GM19351 (cell line): ENCODE results near the gene LRCH4.
A peak's percentile ranks its signal among the peaks of the same experiment; 100 is the strongest.

Experiments
- ATAC-seq: cut with Tn5 transposase; IDR thresholded peaks from one replicate; pipeline ENCODE4 v1.9.1; 2021; ENCODE audit warnings: mild to moderate bottlenecking, moderate library complexity; ENCODE audit not compliant: unreplicated experiment

LRCH4 gene

DNA sequence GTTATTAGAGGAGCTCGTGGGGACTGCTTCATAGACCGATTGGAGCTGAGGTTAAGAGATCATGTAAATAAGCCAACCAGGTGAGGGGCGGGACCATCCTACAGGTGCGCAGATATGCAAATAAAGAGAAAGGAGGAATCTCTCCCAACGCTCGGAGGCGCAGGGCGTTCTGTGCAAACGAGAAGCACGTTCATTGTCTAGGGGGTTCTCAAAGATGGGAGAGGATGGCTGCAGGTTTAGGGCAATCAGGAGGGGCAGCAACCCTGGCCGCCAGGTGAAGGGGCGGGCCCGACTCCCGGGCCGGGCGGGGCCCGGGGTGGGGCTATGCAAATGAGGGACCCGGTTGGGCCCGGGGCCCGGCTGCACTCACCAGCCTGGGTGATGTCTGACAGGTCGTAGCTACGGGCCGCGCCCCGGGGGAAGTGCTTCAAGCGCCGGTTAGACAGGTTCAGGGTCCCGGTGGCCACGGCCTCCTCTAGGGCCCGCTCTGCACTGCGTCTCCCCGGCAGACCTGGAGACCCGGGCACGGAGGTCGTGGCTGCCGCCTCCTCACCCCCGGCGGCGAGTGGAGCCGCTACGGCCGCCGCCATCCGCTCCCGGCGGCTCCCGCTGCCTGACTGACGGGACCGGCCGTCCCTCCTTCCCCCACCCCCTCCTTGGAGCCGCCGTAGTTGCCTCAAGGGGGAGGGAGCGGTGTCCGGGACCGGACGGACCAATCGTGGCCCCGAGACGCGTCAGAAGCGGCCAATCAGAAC is at the start of gene LRCH4:
Gene LRCH4, minus strand, starts transcription at position 619 of the 755 bp plus-strand sequence. Its CDS starts 29 bp downstream, at position 590.
- peak; percentile 20 for ATAC-seq

- peak; percentile 69 for ATAC-seq
These were observed 47.2 kb upstream of the LRCH4 start for GRCh38 chr7:100632951-100633717.

- no peak for ATAC-seq
These were observed 44.1 kb upstream of the LRCH4 start for GRCh38 chr7:100630066-100630465.

GRCh38 chr7:100629117-100629716 is 43.3 kb upstream of the LRCH4 start:
- no peak for ATAC-seq

GRCh38 chr7:100627238-100627549 is 41.3 kb upstream of the LRCH4 start:
- ATAC-seq: no peak

GRCh38 chr7:100626530-100627237 is 40.8 kb upstream of the LRCH4 start:
- ATAC-seq: peak; percentile 81

- ATAC-seq: no peak
These were observed 40.1 kb upstream of the LRCH4 start for GRCh38 chr7:100626055-100626454.

- no peak for ATAC-seq
These were observed 38.3 kb upstream of the LRCH4 start for GRCh38 chr7:100623951-100624824.

DNA sequence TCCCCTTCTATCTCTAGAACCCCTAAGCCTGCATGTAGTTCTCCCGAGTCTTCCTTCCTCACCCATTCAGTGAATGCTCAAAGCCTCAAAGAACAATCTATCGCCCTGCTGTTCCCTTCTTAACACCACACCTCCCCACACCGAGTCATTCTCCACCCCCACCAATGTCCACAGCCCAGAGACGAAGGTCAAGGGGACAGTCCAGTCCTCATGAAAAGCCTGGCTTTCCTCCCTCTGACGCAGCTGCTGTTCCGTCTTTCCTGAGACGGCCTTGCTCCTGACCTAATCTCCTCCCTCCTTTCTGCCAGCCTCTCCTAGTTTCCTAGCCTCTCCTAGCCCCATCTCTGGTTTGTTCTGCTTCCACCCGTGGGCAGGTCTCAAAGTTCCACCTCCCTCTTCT is 35.6 kb upstream of the LRCH4 start:
- no peak for ATAC-seq

- no peak for ATAC-seq
These were observed 34.9 kb upstream of the LRCH4 start for GRCh38 chr7:100620804-100621203.

DNA sequence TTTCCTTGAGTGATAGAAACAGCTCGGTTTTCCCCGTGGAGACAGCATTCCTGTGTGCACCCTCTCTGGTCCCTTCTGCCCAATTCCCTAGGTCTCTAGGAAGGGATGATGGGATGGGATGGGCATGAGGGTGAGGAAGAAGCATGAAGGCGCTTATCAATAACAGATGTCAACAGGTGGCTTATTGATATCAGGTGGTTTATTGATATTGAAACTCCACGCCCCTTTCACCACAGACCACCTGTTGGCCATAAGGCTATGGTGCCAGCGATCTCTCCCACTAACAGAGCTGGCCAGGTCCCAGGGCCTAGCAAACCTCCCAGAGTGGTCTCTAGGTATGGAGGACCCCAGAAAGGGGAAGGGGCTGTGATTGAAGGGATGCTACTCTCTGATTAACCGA is 34.3 kb upstream of the LRCH4 start:
- no peak for ATAC-seq

GRCh38 chr7:100614308-100614861 is 28.5 kb upstream of the LRCH4 start:
- no peak for ATAC-seq

DNA sequence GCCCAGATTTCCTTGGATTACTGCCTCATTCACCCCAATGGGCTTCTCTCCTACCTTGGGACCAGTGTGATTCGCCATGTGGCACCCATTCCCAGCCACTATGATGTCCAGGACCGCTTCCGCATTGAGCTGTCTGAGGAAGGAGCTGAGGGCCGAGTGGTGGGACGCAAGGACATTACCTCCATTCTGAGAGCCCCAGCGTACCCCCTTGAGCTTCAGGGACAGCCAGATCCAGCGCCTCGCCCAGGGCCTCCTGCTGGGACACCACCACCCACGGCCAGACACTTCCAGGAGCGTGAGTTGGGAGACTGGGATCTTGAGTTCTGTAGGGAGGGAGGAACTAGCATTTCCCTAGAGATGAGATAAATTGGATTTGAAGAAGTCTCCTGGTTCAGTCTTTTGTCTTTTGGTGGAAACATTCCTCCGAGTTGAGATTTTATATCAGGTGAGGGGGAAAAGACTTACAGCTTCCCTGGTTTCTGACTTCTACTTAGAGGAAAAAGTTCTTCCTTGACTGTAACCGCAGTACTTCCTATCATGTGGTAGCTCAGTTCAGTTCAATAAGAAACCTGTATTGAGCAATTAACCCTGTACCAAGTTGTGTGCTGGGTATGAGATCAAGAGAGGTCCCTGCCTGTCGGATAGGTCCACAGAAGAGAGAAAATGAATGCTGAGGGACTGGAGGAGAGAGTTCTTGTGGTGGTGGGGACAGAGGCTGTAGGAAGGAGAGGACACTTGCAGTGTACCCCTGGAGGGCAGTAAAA is 27.7 kb upstream of the LRCH4 start:
- no peak for ATAC-seq

DNA sequence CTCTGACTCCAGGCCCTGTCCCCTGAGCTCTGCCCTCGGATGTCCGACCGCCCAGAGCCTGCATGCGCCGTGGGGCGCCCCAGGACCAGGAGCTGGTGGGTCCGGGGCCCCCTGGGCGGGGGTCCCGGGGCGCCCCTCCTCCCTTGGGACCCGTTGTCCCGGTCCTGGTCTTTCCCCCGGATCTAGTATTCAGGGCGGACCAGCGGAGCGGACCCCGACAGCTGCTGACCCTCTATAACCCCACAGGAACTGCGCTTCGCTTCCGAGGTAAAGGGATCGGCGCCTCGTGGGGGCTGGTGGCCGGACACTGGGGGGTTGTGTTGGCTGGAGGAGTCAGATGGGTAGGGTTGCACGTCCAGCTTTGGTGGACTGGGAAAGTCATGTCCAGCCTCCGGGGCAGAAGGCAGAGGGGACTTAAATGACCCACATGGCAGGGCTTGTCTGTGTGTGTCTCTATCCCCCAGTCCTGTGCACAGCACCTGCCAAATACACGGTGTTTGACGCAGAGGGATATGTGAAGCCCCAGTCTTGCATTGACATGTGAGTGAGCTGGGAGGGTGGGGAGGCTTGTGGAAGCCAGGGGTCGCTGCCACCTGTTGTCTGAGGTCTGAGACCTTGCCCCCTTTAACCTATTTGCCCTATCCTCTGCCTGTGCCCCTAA is 26.9 kb upstream of the LRCH4 start:
- ATAC-seq: peak; percentile 7

DNA sequence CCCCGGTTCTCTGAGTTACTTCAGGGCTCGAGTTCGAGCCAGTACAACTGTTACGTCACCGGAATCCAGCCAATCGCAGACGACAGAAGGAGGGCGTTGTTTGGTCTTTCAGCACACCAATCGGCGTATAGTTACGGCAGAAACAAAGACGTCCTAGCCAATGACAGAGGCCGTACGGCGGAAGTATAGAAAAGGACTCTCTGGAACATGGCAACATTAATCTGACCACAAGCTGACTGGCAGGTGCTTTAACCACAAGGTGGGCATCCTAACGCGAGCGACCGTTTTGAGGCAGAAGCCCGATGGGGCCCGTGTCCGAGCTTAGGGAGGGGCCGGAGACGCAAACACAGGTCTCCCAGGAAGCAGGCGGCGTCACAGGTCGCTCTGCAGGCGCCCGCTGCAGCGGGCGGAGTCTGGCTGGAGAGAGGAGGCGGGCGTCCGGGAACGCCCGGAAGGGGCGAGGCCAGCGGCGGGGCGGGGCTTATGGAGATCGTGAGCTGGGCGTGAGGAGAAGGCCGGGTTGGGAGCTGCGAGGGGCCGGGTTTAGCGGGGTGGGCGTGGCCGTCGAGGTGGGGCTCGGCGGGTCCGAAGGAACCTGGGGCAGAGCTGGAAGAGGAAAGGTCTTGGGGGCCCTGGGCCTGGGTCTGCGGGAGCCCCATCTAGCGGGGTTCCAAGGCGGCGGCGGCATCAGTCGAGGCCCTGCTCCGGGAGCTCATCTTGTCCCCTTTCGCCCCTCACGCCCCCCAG is 26.2 kb upstream of the LRCH4 start, which contains the start of gene MOSPD3:
Gene MOSPD3, plus strand, starts transcription at position 558 of the 747 bp plus-strand sequence. CDS start 252 bp downstream, outside the sequence.
- ATAC-seq: peak; percentile 88

DNA sequence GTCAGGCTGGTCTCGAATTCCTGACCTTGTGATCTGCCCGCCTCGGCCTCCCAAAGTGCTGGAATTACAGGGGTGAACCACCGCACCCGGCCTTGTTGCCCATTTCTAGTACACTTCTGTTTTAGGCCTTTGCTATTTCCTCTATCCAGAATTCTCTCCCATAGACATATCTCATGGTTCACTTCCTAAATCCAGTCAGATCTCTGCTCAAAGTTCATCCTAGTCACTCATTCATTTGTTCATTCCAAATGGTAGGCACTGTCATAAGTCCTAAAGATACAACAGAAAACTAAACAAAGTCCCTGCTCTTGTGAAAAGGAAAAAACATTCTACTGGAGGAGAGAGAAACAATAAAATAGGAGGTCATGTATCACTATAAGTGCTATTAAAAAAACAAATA is 24.0 kb upstream of the LRCH4 start:
- no peak for ATAC-seq

GRCh38 chr7:100607111-100607510 is 21.2 kb upstream of the LRCH4 start:
- no peak for ATAC-seq

DNA sequence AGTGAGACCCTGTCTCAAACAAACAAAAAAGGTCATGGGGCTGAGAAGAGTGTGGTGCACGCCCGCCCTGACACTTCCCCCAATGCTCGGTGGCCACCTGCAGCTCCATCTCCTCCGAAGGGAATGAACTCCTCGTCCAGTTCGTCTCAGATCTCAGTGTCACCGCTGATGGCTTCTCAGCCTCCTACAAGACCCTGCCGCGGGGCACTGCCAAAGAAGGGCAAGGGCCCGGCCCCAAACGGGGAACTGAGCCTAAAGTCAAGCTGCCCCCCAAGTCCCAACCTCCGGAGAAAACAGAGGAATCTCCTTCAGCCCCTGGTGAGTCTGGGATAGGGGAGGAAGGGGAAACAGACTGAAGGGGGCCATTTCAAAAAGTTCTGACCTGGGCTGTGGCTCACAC is 20.4 kb upstream of the LRCH4 start:
- no peak for ATAC-seq
